Stimulated activated naive CD4-positive, alpha-beta T cell (primary cell): ENCODE results near the gene PRKCA.

Experiments used
- DNase-seq, 6 experiments: peaks; one replicate each; lab custom pipeline; 2025; lab: John Stamatoyannopoulos, UW

PRKCA gene

DNA sequence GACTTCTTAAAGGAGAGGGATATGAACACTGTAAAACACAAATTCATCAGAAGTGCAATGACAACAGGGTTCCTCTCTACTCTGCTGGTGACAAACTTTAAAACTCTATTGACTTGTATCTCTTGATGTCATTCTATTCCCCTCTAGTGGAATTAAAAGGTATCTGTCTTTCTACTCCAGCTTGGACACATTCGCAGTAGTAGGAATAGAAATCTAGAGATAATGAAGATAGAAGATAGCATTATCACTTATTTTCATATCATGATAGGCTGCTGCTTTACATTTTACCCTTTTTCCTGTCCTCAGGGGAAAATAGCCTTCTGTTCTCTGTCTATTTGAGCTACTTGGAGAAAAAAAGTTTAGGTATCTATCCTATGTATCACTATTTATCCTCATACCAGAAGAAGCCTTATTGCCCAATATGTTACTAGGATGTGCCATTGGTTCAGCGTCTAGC is 322.9 kb downstream of the PRKCA start:
- DNase-seq: peak in 1 of 6 experiments; percentile 18

DNA sequence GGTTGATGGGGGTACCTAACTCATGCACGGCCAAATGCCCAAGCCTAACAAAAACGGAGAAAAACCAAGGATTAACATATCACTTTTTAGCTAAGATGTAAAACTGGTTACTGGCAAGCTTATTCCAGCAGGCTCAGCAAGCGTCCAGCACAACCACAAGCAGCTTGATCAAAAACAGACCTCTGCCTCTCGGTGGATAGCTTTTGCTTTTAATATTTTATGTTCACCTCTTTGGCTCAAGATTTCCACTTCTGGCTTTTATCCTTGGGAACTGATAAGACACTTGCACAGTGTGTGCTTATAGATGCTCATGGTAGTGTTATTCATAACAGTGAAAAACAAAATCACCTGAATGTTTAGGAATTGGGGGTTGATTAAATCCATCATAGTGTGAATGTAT is 325.6 kb downstream of the PRKCA start:
- DNase-seq: no peak

DNA sequence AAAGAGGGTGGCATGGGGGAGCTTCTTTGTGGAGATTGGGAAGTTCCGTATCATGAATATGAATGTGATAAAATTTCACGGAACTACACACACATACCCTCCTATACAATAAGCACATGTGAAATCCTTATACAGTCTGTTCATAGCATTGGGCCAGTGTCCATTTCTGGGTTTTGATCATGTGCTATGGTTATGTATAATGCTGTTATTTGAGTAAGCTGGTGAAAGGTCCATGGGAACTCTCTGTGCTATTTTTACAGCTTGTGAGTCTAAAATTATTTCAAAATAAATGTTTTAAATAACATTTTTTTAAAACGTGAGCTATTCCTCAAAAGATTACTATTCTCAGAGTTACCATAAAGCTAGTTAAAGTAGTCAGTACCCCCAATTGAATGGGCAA is 327.3 kb downstream of the PRKCA start:
- no peak for DNase-seq

DNA sequence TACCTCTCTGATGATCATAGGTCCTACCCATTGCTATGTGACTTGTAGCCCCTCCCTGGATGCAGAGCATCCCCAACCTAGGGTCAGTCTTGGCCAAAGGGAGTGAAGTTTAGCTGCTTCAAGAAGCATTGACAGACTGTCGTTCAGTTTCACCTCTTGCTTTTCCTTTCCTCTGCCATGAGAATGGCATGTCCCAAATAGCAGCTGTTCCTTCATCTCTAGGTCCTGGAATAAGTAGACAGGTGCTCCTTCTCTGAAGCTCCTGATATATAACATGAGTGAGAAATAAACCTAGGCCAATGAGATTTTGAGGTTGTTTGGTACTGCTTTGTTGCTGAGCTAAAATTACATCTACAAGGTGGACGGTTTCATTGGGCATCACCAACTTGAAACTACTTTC is 328.0 kb downstream of the PRKCA start:
- no peak for DNase-seq

DNA sequence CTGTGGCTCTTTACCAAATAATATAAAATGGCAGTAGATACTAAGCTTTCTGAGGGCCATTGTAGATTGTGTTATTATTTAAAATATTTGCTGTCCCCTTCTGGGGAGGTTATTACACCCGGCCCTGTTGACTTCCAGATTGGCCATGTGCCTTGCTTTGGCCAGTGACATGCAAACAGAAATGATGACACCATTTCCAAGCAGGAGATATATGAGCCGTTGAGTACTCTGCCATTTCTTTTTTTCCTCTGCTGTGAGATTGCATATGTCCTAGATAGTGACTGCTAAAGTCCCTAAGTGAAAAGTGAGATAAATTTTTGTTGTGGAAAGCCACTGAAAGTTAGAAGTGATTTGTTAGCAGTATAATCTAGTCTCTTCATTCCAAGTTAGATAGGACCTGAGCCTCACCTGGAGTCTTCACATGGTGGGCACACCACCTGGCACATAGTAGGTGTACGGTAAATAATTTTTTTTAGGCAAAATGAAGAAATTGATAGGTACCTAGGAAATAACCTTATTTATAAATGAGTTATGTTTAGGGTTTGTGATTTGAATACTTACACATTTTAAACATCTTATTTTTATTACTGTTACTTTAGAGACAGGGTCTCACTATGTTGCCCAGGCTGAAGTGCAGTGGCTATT is 328.5 kb downstream of the PRKCA start:
- no peak for DNase-seq

DNA sequence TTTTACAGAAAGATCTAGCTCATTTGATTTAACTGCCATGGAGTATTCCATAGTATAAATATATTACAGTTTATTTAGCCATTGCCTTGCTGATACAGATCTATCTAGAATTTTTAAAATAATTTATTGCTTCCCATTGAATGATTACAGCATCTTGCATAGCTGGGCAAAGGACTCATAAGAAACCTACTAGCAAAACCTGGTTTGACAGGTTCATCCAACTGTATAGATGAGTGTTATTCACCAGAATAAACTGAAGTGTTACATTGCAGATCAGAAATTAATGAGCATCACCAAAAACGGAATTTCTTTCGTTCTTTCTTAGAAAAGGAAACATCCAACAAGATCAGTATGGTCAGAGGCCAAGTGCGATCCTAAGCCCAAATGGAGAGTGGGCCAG is 330.3 kb downstream of the PRKCA start:
- no peak for DNase-seq

DNA sequence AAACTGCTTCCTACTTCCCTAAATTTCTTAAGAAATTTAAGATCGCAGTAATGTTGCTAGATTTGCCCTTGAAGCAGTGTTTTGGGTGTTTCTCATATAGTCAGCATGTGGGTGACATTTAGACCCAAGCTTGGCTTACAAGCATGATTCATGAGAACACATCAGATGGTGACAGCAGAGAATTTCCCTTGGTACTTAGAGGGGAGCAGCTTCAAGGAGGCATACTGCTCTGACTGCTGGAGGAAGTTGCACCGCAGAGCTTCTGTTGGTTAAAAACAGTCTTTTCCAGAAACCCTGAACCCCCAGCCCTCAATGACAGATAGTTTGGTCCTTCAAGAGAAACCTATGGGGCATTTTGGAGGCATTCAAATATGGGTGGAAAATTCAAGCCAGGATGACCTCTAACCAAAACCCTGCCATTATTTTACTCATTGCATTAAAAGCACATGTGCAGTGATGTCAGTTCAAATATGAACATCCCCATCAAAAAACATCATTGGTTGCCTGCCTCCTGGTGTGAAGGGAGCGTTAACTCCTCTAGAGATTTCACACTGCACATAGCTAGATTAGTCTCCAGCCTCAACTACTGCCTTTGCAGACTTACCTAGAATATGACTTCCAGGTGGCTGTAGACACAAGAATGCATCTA is 331.0 kb downstream of the PRKCA start:
- peak in 2 of 6 experiments; percentile 35 to 41 for DNase-seq

GRCh38 chr17:66634193-66634592 is 331.8 kb downstream of the PRKCA start:
- DNase-seq: no peak

DNA sequence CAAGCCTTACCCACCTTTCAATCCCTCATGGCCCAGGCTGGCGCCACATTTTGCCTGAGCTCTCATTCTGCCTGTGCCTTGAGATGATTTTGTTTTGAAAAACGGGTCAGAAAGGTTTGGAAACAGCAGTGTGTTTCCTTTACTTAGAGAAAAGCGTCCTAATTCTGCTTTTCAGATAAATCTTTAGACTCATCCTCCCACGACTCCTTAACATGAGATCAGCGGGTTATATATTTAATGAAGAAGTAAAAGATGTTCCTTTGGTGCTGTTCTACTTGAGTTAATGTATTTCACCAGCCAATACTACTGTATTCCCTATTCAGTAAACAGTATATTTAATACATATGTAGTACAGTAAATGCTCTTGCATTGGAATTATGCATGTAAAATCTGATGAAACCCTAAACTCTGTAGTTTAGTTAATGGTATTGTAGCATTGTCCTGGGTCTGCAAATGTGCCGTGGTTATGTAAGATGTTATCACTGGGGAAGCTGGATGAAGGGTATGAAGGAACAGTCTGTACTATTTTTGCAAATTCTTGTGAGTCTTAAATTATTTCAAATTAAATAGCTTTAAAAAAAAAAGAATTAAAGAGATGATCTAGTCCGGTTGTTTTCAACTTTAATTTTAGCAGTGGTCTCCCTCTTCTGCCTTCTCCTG is 333.1 kb downstream of the PRKCA start:
- DNase-seq: no peak

- DNase-seq: no peak
These were observed 333.7 kb downstream of the PRKCA start for GRCh38 chr17:66636111-66636510.

DNA sequence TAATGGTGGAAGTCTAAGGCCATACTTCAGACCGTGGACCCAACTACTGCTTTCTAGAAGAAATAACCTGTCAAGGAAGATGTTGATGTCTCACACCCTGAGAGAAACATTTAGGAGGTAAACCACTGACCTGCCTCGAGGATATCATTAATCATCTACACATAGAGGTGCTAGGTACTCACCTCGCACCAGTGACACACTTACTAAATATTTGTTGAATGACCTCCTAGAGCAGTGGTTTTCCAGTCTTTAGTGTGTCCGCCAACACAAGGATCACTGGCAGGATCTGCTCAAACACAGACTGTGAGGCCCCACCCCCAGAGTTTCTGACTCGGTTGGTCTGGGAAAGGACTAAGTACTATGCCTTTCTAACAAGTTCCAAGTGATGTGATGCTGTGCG is 335.1 kb downstream of the PRKCA start:
- DNase-seq: no peak

DNA sequence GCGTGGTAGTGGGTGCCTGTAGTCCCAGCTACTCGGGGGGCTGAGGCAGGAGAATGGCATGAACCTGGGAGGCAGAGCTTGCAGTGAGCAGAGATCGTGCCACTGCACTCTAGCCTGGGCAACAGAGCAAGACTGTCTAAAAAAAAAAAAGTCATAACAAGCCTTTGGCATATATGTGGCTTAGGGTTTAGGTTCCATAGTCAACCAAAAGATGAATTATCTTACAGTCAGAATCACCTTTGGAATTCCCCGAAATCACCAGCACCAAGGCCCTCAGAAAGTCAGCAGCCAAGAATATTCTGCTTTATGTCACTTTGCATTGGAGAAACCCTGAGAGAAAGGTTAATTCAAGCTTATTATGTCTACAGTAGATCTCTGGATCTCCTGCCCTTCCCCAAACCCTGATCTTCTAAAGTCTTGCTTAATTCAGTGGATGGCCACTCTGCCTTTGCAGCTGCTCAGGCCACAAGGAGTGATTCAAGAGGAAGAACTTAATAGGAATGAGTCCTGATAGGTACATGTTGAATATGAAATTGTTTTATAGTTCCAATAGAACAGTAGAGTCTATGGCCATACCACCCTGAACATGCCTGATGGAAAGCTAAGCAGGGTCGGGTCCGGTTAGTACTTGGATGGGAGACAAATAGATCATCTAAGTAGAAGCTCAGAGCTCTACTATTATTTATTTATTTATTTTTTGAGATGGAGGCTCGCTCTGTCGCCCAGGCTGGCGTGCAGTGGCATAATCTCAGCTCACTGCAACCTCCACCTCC is 336.5 kb downstream of the PRKCA start:
- DNase-seq: no peak

DNA sequence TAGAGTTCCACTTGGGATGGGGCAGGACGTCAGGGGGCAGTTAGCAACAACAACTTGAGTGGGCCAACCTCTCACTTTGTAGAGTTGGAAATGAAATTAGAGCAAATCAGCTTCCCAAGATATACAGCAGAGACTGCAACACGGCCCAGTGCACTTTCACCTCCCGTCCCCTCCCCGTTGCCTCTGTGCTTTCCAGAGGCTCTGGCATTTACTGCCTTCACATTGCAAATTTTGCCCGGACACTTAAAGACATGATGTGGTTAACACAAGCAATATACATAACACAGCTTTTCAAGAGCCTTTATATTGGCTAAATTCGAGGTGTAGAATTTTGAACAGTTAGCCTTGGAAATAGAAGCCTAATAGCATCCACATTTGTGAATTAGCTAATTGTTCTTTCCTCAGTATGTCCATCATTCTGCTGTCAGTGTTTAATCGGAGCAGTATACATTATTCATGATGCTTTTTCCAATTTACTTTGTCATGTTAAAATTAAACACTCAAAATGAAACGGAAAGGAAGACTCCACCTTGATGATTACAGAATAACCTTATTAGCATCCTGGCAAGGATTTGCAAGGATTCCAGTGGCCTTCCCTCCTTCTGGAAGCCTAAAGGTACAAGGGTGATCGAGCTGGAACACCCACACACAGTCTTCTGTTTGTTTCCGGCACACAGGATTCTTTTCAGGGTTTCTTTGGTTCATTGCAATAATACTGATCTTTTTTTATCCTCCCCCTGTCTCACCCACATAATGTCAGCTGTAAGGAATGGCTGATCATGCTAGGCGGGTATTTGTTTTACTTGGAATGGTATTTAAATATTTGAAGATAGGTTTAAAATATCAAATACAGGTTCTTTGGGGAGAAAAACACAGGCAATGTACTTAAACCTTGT is 341.6 kb downstream of the PRKCA start:
- no peak for DNase-seq

DNA sequence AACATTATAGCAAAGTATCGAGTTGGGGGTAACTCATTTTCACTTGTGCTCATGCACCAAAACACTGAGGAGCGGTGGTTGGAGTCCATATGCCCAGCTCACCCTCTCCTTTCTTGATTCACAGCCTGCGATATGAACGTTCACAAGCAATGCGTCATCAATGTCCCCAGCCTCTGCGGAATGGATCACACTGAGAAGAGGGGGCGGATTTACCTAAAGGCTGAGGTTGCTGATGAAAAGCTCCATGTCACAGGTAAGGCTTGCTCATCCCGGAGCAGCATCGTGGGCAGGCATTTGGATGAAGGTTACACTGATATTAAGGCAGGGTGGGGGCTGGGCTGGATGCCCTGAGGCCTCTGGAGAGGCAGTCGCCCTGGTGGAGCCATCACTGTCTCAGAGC is 342.8 kb downstream of the PRKCA start:
- no peak for DNase-seq

DNA sequence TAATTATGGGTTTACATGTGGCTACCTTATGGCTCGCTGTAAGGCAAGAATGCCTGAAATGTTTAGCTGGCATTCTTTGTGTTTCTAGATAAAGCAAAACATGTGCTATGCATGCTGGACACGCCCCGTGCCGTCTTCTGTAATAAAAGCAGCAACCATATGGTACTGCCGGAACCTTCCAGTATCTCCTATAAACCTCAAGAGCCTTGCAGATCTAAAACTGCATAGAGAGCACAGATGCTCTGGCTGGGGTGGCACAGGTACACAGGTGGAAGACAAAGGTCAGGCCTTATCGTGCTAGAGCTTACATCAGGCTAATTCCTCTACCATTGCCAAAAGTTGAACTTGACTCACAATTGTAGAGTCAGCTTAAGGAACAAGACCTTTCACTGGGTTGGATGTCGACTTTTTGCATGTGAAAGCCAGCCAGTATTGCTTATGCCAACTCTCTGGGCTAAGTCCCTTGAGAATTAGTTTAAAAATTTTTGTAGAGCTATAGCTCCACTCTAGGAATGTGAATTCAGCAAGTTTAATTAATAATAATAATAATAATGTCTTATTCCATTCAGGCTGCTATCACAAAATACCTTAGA is 345.1 kb downstream of the PRKCA start:
- no peak for DNase-seq

- no peak for DNase-seq
These were observed 347.6 kb downstream of the PRKCA start for GRCh38 chr17:66649818-66650543.

- DNase-seq: no peak
These were observed 348.1 kb downstream of the PRKCA start for GRCh38 chr17:66650544-66650877.

GRCh38 chr17:66652840-66653507 is 350.6 kb downstream of the PRKCA start:
- no peak for DNase-seq

- no peak for DNase-seq
These were observed 351.8 kb downstream of the PRKCA start for GRCh38 chr17:66654106-66654740.

DNA sequence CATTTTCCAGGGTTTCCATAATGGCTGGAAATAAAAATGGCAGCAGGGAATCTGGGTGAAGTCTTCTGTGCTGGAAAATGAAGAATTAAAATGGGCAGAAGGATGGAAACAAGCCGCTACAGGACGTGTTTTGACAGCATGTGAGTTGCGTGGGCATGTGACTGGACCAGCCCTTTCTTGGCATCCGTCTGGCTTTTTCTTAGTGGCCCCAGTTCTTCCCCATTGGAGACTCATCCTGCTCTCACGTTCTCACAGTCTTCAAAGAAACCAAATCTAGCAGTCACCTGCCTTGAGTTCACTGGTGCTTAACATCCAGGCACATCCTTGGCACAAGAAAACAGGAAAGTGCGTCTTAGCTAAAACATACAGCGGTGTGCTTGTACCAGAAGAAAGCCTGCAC is 352.4 kb downstream of the PRKCA start:
- no peak for DNase-seq
